Placental epithelial cell (primary cell): ENCODE data around the gene FAIM2. TPM values are rescaled to one million over a fixed set of nuclear protein-coding genes. Genes with fewer than 3 reads are reported as not detected.

Source experiments
- total RNA-seq: library from RNA; depleted of rRNA; stranded (reverse); fragments of >200 nt; gene quantifications from 2 replicates; pipeline ENCODE4 v1.2.3, GENCODE V29; 2012

FAIM2 gene
- under 0.01 TPM in 2 replicates for total RNA-seq

DNA sequence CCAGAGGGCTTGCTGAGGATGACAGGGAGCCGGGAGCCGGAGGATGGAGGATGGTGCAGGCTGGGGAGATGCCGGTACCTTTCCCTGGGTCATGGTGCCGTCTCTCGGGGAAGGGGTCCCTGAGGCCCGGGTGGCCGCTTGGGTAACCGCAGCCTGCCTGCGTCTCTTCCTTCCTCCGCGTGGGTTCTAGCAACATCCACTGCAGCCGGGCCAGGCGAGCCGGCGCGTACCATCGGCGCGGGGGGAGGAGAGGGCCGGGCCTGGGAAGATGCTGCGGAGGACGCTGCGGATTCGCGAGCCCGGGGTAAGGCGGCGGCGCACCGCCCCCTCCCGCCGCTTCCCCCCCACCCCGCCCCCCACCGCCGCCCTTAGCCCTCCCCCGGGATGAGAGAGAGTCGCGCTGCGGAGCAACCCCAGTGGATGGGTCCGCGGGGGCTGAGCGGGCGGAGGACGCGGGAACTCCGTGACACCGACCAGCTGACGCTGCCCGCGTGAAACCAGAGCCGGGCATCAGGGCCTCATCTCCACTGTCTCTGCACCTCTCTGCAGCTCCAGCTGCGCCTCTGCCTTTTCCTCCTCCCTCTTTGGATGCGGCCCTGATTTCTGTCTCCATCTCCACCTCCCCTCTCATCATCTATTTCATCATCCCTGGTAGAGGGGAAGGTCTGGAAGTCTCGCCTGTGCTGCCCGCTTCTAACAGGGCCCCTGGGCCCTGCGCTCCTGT, at the start of gene FAIM2:
Gene FAIM2 (minus strand): TSS at position 201 of the 724 bp plus-strand sequence. CDS start 108 bp downstream, at position 93.

DNA sequence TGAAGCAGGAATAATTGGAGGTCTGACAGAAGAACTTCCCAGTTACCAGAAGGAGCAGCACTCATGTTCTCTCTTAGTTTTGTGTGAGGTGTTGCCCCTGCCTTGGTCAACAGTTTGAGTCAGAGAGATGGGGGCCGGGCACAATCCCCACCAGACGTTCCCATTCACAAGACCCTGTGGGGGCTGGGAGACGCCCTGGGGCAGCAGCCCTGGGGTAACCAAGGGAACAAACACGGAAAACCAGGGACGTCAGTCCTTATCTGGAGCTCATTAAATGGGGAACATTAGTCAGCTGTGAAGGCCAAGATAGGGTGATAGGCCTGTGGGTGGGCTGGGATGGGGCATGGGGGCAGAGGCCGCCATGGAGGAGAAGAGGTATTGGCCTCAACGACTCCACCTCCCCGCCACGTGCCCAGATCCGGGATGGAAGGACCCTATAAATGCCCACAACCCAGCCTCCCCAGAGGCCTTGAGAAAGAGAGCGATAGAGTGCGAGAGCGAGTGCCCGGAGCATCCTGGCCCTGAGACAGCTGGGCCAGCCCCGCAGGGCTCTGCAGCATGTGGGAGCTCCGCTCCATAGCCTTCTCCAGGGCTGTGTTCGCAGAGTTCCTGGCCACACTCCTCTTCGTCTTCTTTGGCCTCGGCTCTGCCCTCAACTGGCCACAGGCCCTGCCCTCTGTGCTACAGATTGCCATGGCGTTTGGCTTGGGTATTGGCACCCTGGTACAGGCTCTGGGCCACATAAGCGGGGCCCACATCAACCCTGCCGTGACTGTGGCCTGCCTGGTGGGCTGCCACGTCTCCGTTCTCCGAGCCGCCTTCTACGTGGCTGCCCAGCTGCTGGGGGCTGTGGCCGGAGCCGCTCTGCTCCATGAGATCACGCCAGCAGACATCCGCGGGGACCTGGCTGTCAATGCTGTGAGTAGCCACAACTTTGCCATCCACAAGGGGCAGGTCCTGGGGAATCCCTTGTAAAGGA, 46.9 kb upstream of the FAIM2 start, which contains the start of gene AQP2:
Gene AQP2 (plus strand): TSS at position 465 of the 979 bp plus-strand sequence. CDS start 94 bp downstream, at position 559.

DNA sequence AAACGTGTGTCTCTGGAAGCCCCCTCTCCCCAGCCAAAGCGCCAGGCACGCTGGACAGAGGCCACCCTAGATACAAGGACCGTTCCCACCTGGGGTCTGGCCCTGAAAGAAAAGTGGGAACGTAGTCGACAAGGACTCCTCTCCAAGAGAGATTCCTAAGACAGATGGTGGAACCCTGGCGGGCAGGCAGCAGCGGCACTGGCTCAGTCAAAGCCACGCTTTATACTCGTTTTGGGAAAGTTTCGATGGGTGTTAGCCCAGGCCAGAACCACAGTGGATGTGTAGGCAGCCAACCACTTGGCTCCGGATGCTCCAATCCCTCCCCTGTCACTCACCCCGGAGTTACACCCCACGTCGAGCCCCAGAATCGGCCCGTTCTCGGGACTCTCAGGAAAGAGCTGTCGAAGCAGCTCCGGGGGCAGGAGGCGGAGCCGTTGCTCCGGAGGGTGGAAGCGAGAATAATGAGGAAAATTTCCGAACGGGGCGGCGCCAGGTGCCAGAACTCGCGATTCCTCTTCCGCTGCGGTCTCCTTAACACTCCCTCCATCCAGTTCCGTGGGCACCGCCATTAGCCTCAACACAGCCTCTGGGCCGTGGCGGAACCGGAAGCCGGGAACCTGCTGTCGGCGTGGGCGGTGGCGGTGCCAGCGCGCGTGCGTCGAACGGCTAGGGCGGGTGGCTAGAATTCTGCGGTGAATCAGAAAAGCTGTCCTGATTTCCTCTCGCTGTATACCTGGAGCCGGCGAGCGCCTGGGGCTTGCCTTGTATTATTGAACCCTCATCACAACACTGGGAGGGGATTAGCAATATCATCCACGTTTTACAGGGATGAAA, 61.0 kb downstream of the FAIM2 start, which contains the start of gene BCDIN3D:
Gene BCDIN3D (minus strand): TSS at position 588 of the 834 bp plus-strand sequence. CDS start 19 bp downstream, at position 569.

DNA sequence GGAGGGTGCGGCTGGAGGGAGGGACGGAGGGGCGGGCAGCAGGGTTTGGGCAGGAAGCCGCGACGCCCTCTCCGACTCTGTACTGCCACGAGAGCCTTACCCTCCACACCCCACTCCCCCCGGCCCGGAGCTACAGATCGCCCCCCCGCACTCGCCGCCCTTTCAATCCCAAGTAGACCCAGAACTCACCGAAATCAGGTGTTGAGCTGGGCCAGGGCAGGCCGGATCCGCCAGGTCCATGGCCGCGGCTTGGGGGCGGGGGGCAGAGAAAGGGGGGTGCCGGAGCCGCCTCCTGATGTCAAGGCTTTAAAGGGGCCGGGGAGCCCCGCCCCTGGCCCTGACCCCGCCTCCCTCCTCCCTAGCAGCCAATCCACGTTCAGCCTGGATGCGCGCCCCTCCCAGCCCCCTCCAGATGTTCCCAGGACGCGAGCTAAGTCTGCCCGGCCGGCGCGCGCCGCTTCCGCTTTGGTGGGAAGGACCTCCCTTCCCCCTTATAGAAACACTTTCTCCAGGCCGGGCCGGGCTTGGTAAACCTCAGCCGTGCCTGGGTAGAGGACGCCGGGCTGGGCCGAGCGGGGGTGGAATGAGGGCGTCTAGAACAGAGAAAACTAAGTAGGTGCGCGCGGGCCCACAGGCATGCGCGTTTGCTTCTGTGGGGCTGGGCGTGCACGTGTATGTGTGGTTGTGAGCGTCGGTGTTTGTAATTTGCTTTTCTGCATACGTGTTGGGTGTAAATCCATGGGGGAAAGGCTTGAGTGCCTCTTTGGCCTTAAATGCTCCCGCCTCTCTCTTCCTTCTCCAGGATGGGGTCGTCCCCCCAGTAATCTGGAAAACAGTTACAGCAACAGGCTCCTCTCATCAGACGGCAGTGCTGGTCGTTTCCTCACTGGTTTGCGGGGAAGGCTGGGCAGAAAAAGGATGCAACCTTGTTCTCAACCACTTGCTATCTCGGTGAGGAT, 75.3 kb downstream of the FAIM2 start, which contains the start of gene NCKAP5L:
Gene NCKAP5L (minus strand): TSS at position 281 of the 959 bp plus-strand sequence. CDS start 24,369 bp downstream, outside the sequence.

Other genes with a start within 250 kb of the FAIM2 start
- 2.4 and 2.6 TPM in 2 replicates for gene FMNL3, start 196.5 kb downstream of the FAIM2 start, total RNA-seq
- 270 and 482 TPM in 2 replicates for gene TMBIM6, start 162.3 kb downstream of the FAIM2 start, total RNA-seq
- 24.7 and 41.1 TPM in 2 replicates for gene NCKAP5L, start 75.5 kb downstream of the FAIM2 start, total RNA-seq
- 4.3 and 4.7 TPM in 2 replicates for gene BCDIN3D, start 60.8 kb downstream of the FAIM2 start, total RNA-seq
- not detected in 2 replicates for gene AQP2, start 46.8 kb upstream of the FAIM2 start, total RNA-seq
- not detected in 2 replicates for gene AQP5, start 58.0 kb upstream of the FAIM2 start, total RNA-seq
- gene AQP6, start 69.0 kb upstream of the FAIM2 start, total RNA-seq, result not detected in 2 replicates
- gene RACGAP1, start 121.6 kb upstream of the FAIM2 start, total RNA-seq, result 27.9 and 39.0 TPM in 2 replicates
- gene ASIC1, start 153.7 kb upstream of the FAIM2 start, total RNA-seq, result 0.65 and 1.2 TPM in 2 replicates
- gene SMARCD1, start 181.4 kb upstream of the FAIM2 start, total RNA-seq, result 55.7 and 95.2 TPM in 2 replicates
- gene GPD1, start 200.1 kb upstream of the FAIM2 start, total RNA-seq, result 1.2 TPM in 1 of 2 replicates, not detected in the other
- gene COX14, start 208.3 kb upstream of the FAIM2 start, total RNA-seq, result 25.9 and 28.0 TPM in 2 replicates